ENCODE data around the gene SLC39A11. TPM values are rescaled to one million over a fixed set of nuclear protein-coding genes. Genes with fewer than 3 reads are reported as not detected.

SLC39A11 gene
- polyA plus RNA-seq, 3 donors, result 16.6 to 27.9 (median 26.6) TPM

GRCh38 chr17:72839131-72839725, 253.3 kb downstream of the SLC39A11 start:
- Histone ChIP-seq H3K9ac (ENCODE audit: insufficient read depth, low read length, poor library complexity, severe bottlenecking) (no peak overlapping the region), H4K20me1 (ENCODE audit: insufficient read depth, low read length) (no peaks in the 10 kb centered on the region), H2AFZ (ENCODE audit: insufficient read depth, low read depth, low read length, poor library complexity, severe bottlenecking) (no peak overlapping the region), H3K4me3 (replicated peaks in 1 of 3; ENCODE audit: low read depth in 2 of 3, low read length in 3 of 3) (no peak overlapping the region), H3K27ac (ENCODE audit: low read depth in 1 of 2, low read length in 2 of 2) (no peak overlapping the region), H3K27me3 (ENCODE audit: control insufficient read depth in 2 of 2, insufficient read depth in 2 of 2, low read length in 2 of 2) (no peaks in the 10 kb centered on the region), H3K4me2 (replicated peaks; ENCODE audit: extremely low read depth, low read length, poor library complexity, severe bottlenecking) (no peak overlapping the region), H3K4me1 (ENCODE audit: control insufficient read depth in 1 of 2, insufficient read depth in 2 of 2, low read length in 2 of 2) (peaks cover 0 to 6% of the 10 kb centered on the region in 2 donors), H3K79me2 (ENCODE audit: insufficient read depth, low read length) (no peaks in the 10 kb centered on the region), H3K9me3 (replicated peaks in 1 of 2; ENCODE audit: control insufficient read depth in 1 of 2, insufficient read depth in 1 of 2, low read length in 2 of 2) (peaks cover 0 to 4% of the 10 kb centered on the region in 2 donors), H3K36me3 (replicated peaks in 1 of 2; ENCODE audit: control insufficient read depth in 1 of 2, insufficient read depth in 2 of 2, low read length in 2 of 2) (peaks cover 64 to 88% of the 10 kb centered on the region in 2 donors)
- DNase-seq, result no peak
- H3K9me3 Mint-ChIP-seq, result peaks cover 0 to 10% (median 6%) of the 10 kb centered on the region in 7 donors
- WGBS (ENCODE audit: insufficient coverage), result no CpG with 5 or more reads among the region's 2 CpGs
- H3K27ac Mint-ChIP-seq, result no peak overlapping the region
- peaks cover 12% of the 10 kb centered on the region for H3K4me1 Mint-ChIP-seq
- peaks cover 62 to 74% of the 10 kb centered on the region in 2 donors for H3K36me3 Mint-ChIP-seq
- no peak overlapping the region for H3K4me3 Mint-ChIP-seq
- intact Hi-C loops (cut with micrococcal nuclease), result no loop called here
- H3K27me3 Mint-ChIP-seq (ENCODE audit: low read depth in 3 of 3), result no peaks in the 10 kb centered on the region
- TF ChIP-seq CTCF (IDR thresholded peaks at IDR 0.05), result no peak

- H3K79me2 ChIP-seq (ENCODE audit: insufficient read depth, low read length), result no peaks in the 10 kb centered on the region
- peaks cover 12% of the 10 kb centered on the region for H3K4me1 Mint-ChIP-seq
- no peaks in the 10 kb centered on the region for H4K20me1 ChIP-seq (ENCODE audit: insufficient read depth, low read length)
- intact Hi-C loops (cut with micrococcal nuclease), result no loop called here
- TF ChIP-seq CTCF (IDR thresholded peaks at IDR 0.05), result no peak
- H3K36me3 Mint-ChIP-seq, result peaks cover 57 to 69% of the 10 kb centered on the region in 2 donors
- no peaks in the 10 kb centered on the region for H3K27me3 ChIP-seq (ENCODE audit: control insufficient read depth in 2 of 2, insufficient read depth in 2 of 2, low read length in 2 of 2)
- H3K27ac Mint-ChIP-seq, result peak overlapping the region in 2 of 7 donors; percentile 4 to 31
- peaks cover 0 to 6% of the 10 kb centered on the region in 2 donors for H3K4me1 ChIP-seq (ENCODE audit: control insufficient read depth in 1 of 2, insufficient read depth in 2 of 2, low read length in 2 of 2)
- no CpG with 5 or more reads among the region's 5 CpGs for WGBS (ENCODE audit: insufficient coverage)
- peaks cover 0 to 4% of the 10 kb centered on the region in 2 donors for H3K9me3 ChIP-seq (replicated peaks in 1 of 2; ENCODE audit: control insufficient read depth in 1 of 2, insufficient read depth in 1 of 2, low read length in 2 of 2)
- H3K4me2 ChIP-seq (replicated peaks; ENCODE audit: extremely low read depth, low read length, poor library complexity, severe bottlenecking), result no peak overlapping the region
- H3K9ac ChIP-seq (ENCODE audit: insufficient read depth, low read length, poor library complexity, severe bottlenecking), result no peak overlapping the region
- H2AFZ ChIP-seq (ENCODE audit: insufficient read depth, low read depth, low read length, poor library complexity, severe bottlenecking), result no peak overlapping the region
- H3K27me3 Mint-ChIP-seq (ENCODE audit: low read depth in 3 of 3), result no peaks in the 10 kb centered on the region
- H3K27ac ChIP-seq (ENCODE audit: low read depth in 1 of 2, low read length in 2 of 2), result no peak overlapping the region
- H3K4me3 ChIP-seq (replicated peaks in 1 of 3; ENCODE audit: low read depth in 2 of 3, low read length in 3 of 3), result no peak overlapping the region
- DNase-seq, result no peak
- no peak overlapping the region for H3K4me3 Mint-ChIP-seq
- H3K9me3 Mint-ChIP-seq, result peaks cover 0 to 10% (median 6%) of the 10 kb centered on the region in 7 donors
- peaks cover 61 to 88% of the 10 kb centered on the region in 2 donors for H3K36me3 ChIP-seq (replicated peaks in 1 of 2; ENCODE audit: control insufficient read depth in 1 of 2, insufficient read depth in 2 of 2, low read length in 2 of 2)
These were observed 253.9 kb downstream of the SLC39A11 start for GRCh38 chr17:72838581-72838980.
